KG1 (cell line): ENCODE data around the gene GALNT18.

ENCODE experiments used
- DNase-seq: peaks from one replicate; lab custom pipeline; 2025; lab: John Stamatoyannopoulos, UW

Gene GALNT18

GRCh38 chr11:11499300-11499699 lies 122.5 kb downstream of the GALNT18 start:
- DNase-seq, result no peak

GRCh38 chr11:11498195-11498594 lies 123.6 kb downstream of the GALNT18 start:
- DNase-seq, result no peak

- DNase-seq, result no peak
Observed at GRCh38 chr11:11496879-11497278, 124.9 kb downstream of the GALNT18 start.

- DNase-seq, result no peak
Observed at GRCh38 chr11:11494348-11494747, 127.5 kb downstream of the GALNT18 start.

GRCh38 chr11:11493698-11494097 lies 128.1 kb downstream of the GALNT18 start:
- no peak for DNase-seq

- DNase-seq, result no peak
Observed at GRCh38 chr11:11491589-11491988, 130.2 kb downstream of the GALNT18 start.

GRCh38 chr11:11491014-11491413 lies 130.8 kb downstream of the GALNT18 start:
- no peak for DNase-seq

GRCh38 chr11:11486423-11486822 lies 135.4 kb downstream of the GALNT18 start:
- DNase-seq, result no peak

GRCh38 chr11:11486002-11486401 lies 135.8 kb downstream of the GALNT18 start:
- DNase-seq, result no peak

GRCh38 chr11:11483627-11484026 lies 138.2 kb downstream of the GALNT18 start:
- no peak for DNase-seq

- no peak for DNase-seq
Observed at GRCh38 chr11:11482730-11483129, 139.1 kb downstream of the GALNT18 start.

- no peak for DNase-seq
Observed at GRCh38 chr11:11481371-11481770, 140.4 kb downstream of the GALNT18 start.

GRCh38 chr11:11480971-11481370 lies 140.8 kb downstream of the GALNT18 start:
- no peak for DNase-seq

- DNase-seq, result no peak
Observed at GRCh38 chr11:11478687-11479086, 143.1 kb downstream of the GALNT18 start.

- DNase-seq, result no peak
Observed at GRCh38 chr11:11477695-11478420, 143.9 kb downstream of the GALNT18 start.

GRCh38 chr11:11476971-11477645 lies 144.7 kb downstream of the GALNT18 start:
- no peak for DNase-seq

GRCh38 chr11:11476499-11476898 lies 145.3 kb downstream of the GALNT18 start:
- no peak for DNase-seq

- DNase-seq, result no peak
Observed at GRCh38 chr11:11472106-11472505, 149.7 kb downstream of the GALNT18 start.

- no peak for DNase-seq
Observed at GRCh38 chr11:11471201-11471600, 150.6 kb downstream of the GALNT18 start.

GRCh38 chr11:11468954-11469353 lies 152.9 kb downstream of the GALNT18 start:
- no peak for DNase-seq

GRCh38 chr11:11467312-11467711 lies 154.5 kb downstream of the GALNT18 start:
- DNase-seq, result no peak

GRCh38 chr11:11464555-11464954 lies 157.2 kb downstream of the GALNT18 start:
- DNase-seq, result no peak

GRCh38 chr11:11463405-11463804 lies 158.4 kb downstream of the GALNT18 start:
- no peak for DNase-seq

GRCh38 chr11:11461473-11461872 lies 160.3 kb downstream of the GALNT18 start:
- DNase-seq, result no peak
